Calu3 (cell line): ENCODE results near the gene C6orf120. TPM values are rescaled to one million over a fixed set of nuclear protein-coding genes. Genes with fewer than 3 reads are reported as not detected.
"Not testable (repeated sequence)": the region's sequence is repeated elsewhere in the genome, so short reads cannot be mapped to it uniquely, and the experiment has no call there.

Source experiments
- BruUV-seq: library from RNA; stranded (reverse); fragments of 400-500 nt; replicated peaks from 2 replicates; lab custom pipeline; 2021; lab: Mats Ljungman, UMichigan
- CTCF ChIA-PET: fragments of 300-600 bp; sonication (Branson Sonifier 250); formaldehyde crosslinking; loops from one replicate; lab custom pipeline; 2022; ENCODE audit warnings: antibody characterized with exemption; lab: Charles Lee
- DNase-seq: peaks from one replicate; pipeline ENCODE4 v3.0.0; 2022
- H3K27ac Mint-ChIP-seq: one replicate; pipeline ENCODE4 v1.8.0; 2022; ENCODE audit warnings: mixed read lengths; ENCODE audit not compliant: unreplicated experiment
- H3K27me3 Mint-ChIP-seq: one replicate; pipeline ENCODE4 v1.8.0; 2022; ENCODE audit warnings: mixed read lengths; ENCODE audit not compliant: unreplicated experiment
- H3K36me3 Mint-ChIP-seq: one replicate; pipeline ENCODE4 v1.8.0; 2022; ENCODE audit warnings: mild to moderate bottlenecking, moderate library complexity, mixed read lengths; ENCODE audit not compliant: insufficient read depth, unreplicated experiment
- H3K4me1 Mint-ChIP-seq: one replicate; pipeline ENCODE4 v1.8.0; 2022; ENCODE audit warnings: mild to moderate bottlenecking, low read depth, mixed read lengths; ENCODE audit not compliant: unreplicated experiment
- H3K4me3 Mint-ChIP-seq: one replicate; pipeline ENCODE4 v1.8.0; 2022; ENCODE audit warnings: mild to moderate bottlenecking, low read depth, moderate library complexity, mixed read lengths; ENCODE audit not compliant: unreplicated experiment
- H3K9me3 Mint-ChIP-seq: one replicate; pipeline ENCODE4 v1.8.0; 2022; ENCODE audit warnings: low read depth, mixed read lengths; ENCODE audit not compliant: unreplicated experiment
- CTCF ChIP-seq: fragments of 200-600 bp; IDR thresholded peaks from one replicate; pipeline ENCODE4 v1.8.0; 2022; ENCODE audit warnings: antibody characterized with exemption; ENCODE audit not compliant: unreplicated experiment
- intact Hi-C: fragments of 100-400 bp; cut with micrococcal nuclease; formaldehyde crosslinking; loops from one replicate; pipeline ENCODE4 v1.10.0; 2022; ENCODE audit not compliant: unreplicated experiment
- total RNA-seq: library from RNA; stranded (reverse); gene quantifications from 2 replicates; pipeline ENCODE4 v1.2.3, GENCODE V29; 2022

The C6orf120 gene
- total RNA-seq, 1 experiment from 2014 or later = 20.9 TPM

GRCh38 chr6:169691260-169691659, 10.7 kb upstream of the C6orf120 start:
- Mint-ChIP-seq H3K4me1 (no peaks in the 10 kb centered on the region), H3K9me3 (peaks cover 15% of the 10 kb centered on the region), H3K4me3 (no peak overlapping the region), H3K27ac (no peak overlapping the region), H3K27me3 (no peaks in the 10 kb centered on the region), H3K36me3 (peaks cover 10% of the 10 kb centered on the region)
- BruUV-seq = no TSS peak
- no peak for DNase-seq
- intact Hi-C loops = no loop called here
- CTCF ChIA-PET = no interaction called here
- TF ChIP-seq CTCF = no peak

- BruUV-seq = no TSS peak
- Mint-ChIP-seq H3K9me3 (peaks cover 12% of the 10 kb centered on the region), H3K4me3 (no peak overlapping the region), H3K36me3 (peaks cover 5% of the 10 kb centered on the region), H3K27me3 (no peaks in the 10 kb centered on the region), H3K4me1 (peaks cover 2% of the 10 kb centered on the region), H3K27ac (no peak overlapping the region)
- intact Hi-C loops = no loop called here
- TF ChIP-seq CTCF = no peak
- CTCF ChIA-PET = no interaction called here
- no peak for DNase-seq
These were observed 9.4 kb upstream of the C6orf120 start for GRCh38 chr6:169692516-169692915.

- intact Hi-C loops = no loop called here
- Mint-ChIP-seq H3K27me3 (no peaks in the 10 kb centered on the region), H3K4me1 (peaks cover 7% of the 10 kb centered on the region), H3K4me3 (no peak overlapping the region), H3K36me3 (peaks cover 5% of the 10 kb centered on the region), H3K9me3 (peaks cover 12% of the 10 kb centered on the region), H3K27ac (no peak overlapping the region)
- BruUV-seq = no TSS peak
- TF ChIP-seq CTCF = no peak
- no peak for DNase-seq
- CTCF ChIA-PET = no interaction called here
These were observed 6.8 kb upstream of the C6orf120 start for GRCh38 chr6:169695131-169695530.

GRCh38 chr6:169697115-169697514, 4.8 kb upstream of the C6orf120 start:
- peaks cover 14% of the 10 kb centered on the region for H3K4me1 Mint-ChIP-seq
- CTCF ChIA-PET, H3K9me3 Mint-ChIP-seq, BruUV-seq, H3K27me3 Mint-ChIP-seq, intact Hi-C loops, H3K27ac Mint-ChIP-seq, H3K4me3 Mint-ChIP-seq: not testable (repeated sequence)
- peaks cover 17% of the 10 kb centered on the region for H3K36me3 Mint-ChIP-seq
- DNase-seq = peak; percentile 16

GRCh38 chr6:169700296-169700695, 1.6 kb upstream of the C6orf120 start:
- Mint-ChIP-seq H3K4me3 (peak overlapping the region; percentile 55), H3K4me1 (peaks cover 14% of the 10 kb centered on the region), H3K27me3 (no peaks in the 10 kb centered on the region), H3K27ac (no peak overlapping the region), H3K9me3 (peaks cover 4% of the 10 kb centered on the region), H3K36me3 (peaks cover 33% of the 10 kb centered on the region)
- CTCF ChIA-PET = no interaction called here
- TF ChIP-seq CTCF = no peak
- intact Hi-C loops = loop anchor here (5.0 kb wide), 2 partner anchors 743 to 803 kb away; no protein-coding TSS in a partner anchor
- BruUV-seq = no TSS peak
- no peak for DNase-seq
